Measurements from ENCODE around the gene RUSC1. TPM values are rescaled to one million over a fixed set of nuclear protein-coding genes. Genes with fewer than 3 reads are reported as not detected.
A peak's percentile ranks its signal among the peaks of the same experiment; 100 is the strongest.

The RUSC1 gene
- total RNA-seq, 1 experiment from 2014 or later: 68.8 TPM

GRCh38 chr1:155300024-155300423 is 20.7 kb upstream of the RUSC1 start:
- POLR2A ChIA-PET: no interaction called here
- H3K9me3 Mint-ChIP-seq: no peaks in the 10 kb centered on the region
- TF ChIP-seq, protein P1, sequence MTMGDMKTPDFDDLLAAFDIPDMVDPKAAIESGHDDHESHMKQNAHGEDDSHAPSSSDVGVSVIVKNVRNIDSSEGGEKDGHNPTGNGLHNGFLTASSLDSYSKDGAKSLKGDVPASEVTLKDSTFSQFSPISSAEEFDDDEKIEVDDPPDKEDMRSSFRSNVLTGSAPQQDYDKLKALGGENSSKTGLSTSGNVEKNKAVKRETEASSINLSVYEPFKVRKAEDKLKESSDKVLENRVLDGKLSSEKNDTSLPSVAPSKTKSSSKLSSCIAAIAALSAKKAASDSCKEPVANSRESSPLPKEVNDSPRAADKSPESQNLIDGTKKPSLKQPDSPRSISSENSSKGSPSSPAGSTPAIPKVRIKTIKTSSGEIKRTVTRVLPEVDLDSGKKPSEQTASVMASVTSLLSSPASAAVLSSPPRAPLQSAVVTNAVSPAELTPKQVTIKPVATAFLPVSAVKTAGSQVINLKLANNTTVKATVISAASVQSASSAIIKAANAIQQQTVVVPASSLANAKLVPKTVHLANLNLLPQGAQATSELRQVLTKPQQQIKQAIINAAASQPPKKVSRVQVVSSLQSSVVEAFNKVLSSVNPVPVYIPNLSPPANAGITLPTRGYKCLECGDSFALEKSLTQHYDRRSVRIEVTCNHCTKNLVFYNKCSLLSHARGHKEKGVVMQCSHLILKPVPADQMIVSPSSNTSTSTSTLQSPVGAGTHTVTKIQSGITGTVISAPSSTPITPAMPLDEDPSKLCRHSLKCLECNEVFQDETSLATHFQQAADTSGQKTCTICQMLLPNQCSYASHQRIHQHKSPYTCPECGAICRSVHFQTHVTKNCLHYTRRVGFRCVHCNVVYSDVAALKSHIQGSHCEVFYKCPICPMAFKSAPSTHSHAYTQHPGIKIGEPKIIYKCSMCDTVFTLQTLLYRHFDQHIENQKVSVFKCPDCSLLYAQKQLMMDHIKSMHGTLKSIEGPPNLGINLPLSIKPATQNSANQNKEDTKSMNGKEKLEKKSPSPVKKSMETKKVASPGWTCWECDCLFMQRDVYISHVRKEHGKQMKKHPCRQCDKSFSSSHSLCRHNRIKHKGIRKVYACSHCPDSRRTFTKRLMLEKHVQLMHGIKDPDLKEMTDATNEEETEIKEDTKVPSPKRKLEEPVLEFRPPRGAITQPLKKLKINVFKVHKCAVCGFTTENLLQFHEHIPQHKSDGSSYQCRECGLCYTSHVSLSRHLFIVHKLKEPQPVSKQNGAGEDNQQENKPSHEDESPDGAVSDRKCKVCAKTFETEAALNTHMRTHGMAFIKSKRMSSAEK (CRISPR knock-in tag; IDR thresholded peaks at IDR 0.05; ENCODE audit: borderline replicate concordance): no peak
- TF ChIP-seq JUN (CRISPR knock-in tag; IDR thresholded peaks at IDR 0.05) (no peak), SOX15 (CRISPR knock-in tag; IDR thresholded peaks at IDR 0.05) (no peak), AFF4 (CRISPR knock-in tag; IDR thresholded peaks at IDR 0.05; ENCODE audit: borderline replicate concordance) (no peak), ZBTB43 (CRISPR knock-in tag; IDR thresholded peaks at IDR 0.05) (no peak), RELA (CRISPR knock-in tag; IDR thresholded peaks at IDR 0.05; ENCODE audit: borderline replicate concordance) (no peak), NR1H2 (CRISPR knock-in tag; IDR thresholded peaks at IDR 0.05) (no peak)
- TF ChIP-seq, protein P2, sequence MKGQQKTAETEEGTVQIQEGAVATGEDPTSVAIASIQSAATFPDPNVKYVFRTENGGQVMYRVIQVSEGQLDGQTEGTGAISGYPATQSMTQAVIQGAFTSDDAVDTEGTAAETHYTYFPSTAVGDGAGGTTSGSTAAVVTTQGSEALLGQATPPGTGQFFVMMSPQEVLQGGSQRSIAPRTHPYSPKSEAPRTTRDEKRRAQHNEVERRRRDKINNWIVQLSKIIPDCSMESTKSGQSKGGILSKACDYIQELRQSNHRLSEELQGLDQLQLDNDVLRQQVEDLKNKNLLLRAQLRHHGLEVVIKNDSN (CRISPR knock-in tag; IDR thresholded peaks at IDR 0.05): no peak
- H3K4me1 Mint-ChIP-seq: peaks cover 27% of the 10 kb centered on the region
- CTCF ChIA-PET: interaction anchor here (1.2 to 1.4 kb wide), 2 partner anchors 22 to 50 kb away, joined by 5 to 8 read pairs; no protein-coding TSS in a partner anchor
- ATAC-seq (no peak), DNase-seq (ENCODE audit: low spot score) (no peak)
- no peaks in the 10 kb centered on the region for H3K36me3 Mint-ChIP-seq
- H3K4me3 Mint-ChIP-seq: no peak overlapping the region
- peaks cover 24% of the 10 kb centered on the region for H3K27me3 Mint-ChIP-seq (ENCODE audit: low read depth)
- no peak overlapping the region for H3K27ac Mint-ChIP-seq

DNA sequence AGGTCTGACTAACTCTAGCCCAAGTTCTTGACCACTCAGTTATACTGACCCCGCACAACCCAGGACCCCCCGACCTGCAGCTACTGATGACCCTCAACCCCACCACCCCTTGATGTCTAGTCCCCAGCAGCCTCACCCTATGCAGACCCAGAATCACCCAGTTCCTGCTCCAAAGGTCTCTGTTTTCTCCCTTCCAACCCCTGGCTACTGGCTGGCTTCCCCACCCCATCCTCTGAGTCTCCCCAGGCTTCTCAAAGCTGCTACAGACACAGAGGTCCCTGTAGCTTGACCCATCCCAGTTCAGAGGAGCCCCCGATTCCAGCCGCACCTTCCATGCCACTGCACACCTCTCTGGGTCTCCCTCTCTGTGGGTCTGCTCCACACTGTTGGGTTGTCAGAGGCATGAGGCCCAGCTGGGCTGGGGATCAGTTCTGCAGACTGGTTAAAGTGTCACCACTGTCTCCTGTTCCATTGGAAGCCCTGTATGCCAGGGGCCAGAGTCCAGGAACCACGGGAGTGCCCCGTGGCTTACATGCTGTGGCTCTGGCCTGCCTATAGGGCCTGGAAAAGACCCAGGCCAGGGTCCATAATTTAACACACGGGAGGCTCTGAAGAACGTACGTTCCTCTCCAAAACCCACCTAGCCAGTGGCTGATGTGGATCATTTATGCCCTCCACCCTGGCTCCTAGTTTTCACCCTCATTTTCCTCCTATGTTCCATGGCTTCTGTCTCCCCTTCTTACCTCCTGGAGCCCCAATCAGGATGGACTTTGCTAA is 20.0 kb upstream of the RUSC1 start:
- CTCF ChIA-PET: interaction anchor here (0.6 to 1.4 kb wide), 4 partner anchors 22 to 50 kb away, joined by 3 to 8 read pairs (median 5); no protein-coding TSS in a partner anchor
- DNase-seq (ENCODE audit: low spot score): no peak
- TF ChIP-seq FOXP1 (CRISPR knock-in tag; IDR thresholded peaks at IDR 0.05; ENCODE audit: borderline replicate concordance): no peak
- TF ChIP-seq GABPB1 (CRISPR knock-in tag; IDR thresholded peaks at IDR 0.05): 0 out of 2 replicates have a peak, but pooled peaks have one; percentile 28
- H3K27me3 Mint-ChIP-seq (ENCODE audit: low read depth): peaks cover 19% of the 10 kb centered on the region
- H3K4me3 Mint-ChIP-seq: no peak overlapping the region
- ATAC-seq: no peak
- H3K4me1 Mint-ChIP-seq: peaks cover 24% of the 10 kb centered on the region
- POLR2A ChIA-PET: no interaction called here
- H3K36me3 Mint-ChIP-seq: no peaks in the 10 kb centered on the region
- no peaks in the 10 kb centered on the region for H3K9me3 Mint-ChIP-seq
- H3K27ac Mint-ChIP-seq: no peak overlapping the region

All from WTC11 (cell line).